ENCODE results near the gene RRP36. TPM values are rescaled to one million over a fixed set of nuclear protein-coding genes. Genes with fewer than 3 reads are reported as not detected.
"Not testable (repeated sequence)": the region's sequence is repeated elsewhere in the genome, so short reads cannot be mapped to it uniquely, and the experiment has no call there.

Gene RRP36
- total and polyA plus RNA-seq, 5 donors from 2014 or later = 33.3 to 82.2 (median 68.4) TPM

- Histone ChIP-seq H3K4me1 (ENCODE audit: control insufficient read depth, insufficient read depth, low read length, poor library complexity, severe bottlenecking) (no peaks in the 10 kb centered on the region), H3K9me3 (ENCODE audit: control insufficient read depth in 2 of 2, low read length in 2 of 2) (no peaks in the 10 kb centered on the region), H3K36me3 (ENCODE audit: control insufficient read depth, insufficient read depth, low read length) (peaks cover 28% of the 10 kb centered on the region), H3K4me3 (ENCODE audit: low read depth, low read length) (no peak overlapping the region), H3K27me3 (ENCODE audit: control insufficient read depth, insufficient read depth, low read length) (no peaks in the 10 kb centered on the region), H3K27ac (ENCODE audit: insufficient read depth, low read length, poor library complexity, severe bottlenecking) (no peak overlapping the region)
- peak overlapping the region in 1 of 3 donors; percentile 76 for H3K27ac Mint-ChIP-seq
- H3K4me3 Mint-ChIP-seq = peak overlapping the region in 1 of 4 donors; percentile 35
- peaks cover 31% of the 10 kb centered on the region for H3K36me3 Mint-ChIP-seq
- peaks cover 0 to 2% (median 0%) of the 10 kb centered on the region in 4 donors for H3K4me1 Mint-ChIP-seq
- no peaks in the 10 kb centered on the region for H3K9me3 Mint-ChIP-seq
- DNase-seq (no peak), ATAC-seq (ENCODE audit: low read depth in 2 of 2) (no peak)
- H3K27me3 Mint-ChIP-seq = no peaks in the 10 kb centered on the region
Observed at GRCh38 chr6:43040542-43041257, 19.3 kb downstream of the RRP36 start.

- H3K4me3 Mint-ChIP-seq; H3K9me3 ChIP-seq (ENCODE audit: control insufficient read depth in 2 of 2, low read length in 2 of 2); H3K27ac ChIP-seq (ENCODE audit: insufficient read depth, low read length, poor library complexity, severe bottlenecking); H3K27ac Mint-ChIP-seq; H3K27me3 ChIP-seq (ENCODE audit: control insufficient read depth, insufficient read depth, low read length); DNase-seq; H3K4me1 ChIP-seq (ENCODE audit: control insufficient read depth, insufficient read depth, low read length, poor library complexity, severe bottlenecking); H3K9me3 Mint-ChIP-seq; H3K4me1 Mint-ChIP-seq; H3K27me3 Mint-ChIP-seq; ATAC-seq (ENCODE audit: low read depth in 2 of 2); H3K4me3 ChIP-seq (ENCODE audit: low read depth, low read length): not testable (repeated sequence)
- H3K36me3 ChIP-seq (ENCODE audit: control insufficient read depth, insufficient read depth, low read length) = peaks cover 32% of the 10 kb centered on the region
- H3K36me3 Mint-ChIP-seq = peaks cover 35% of the 10 kb centered on the region
Observed at GRCh38 chr6:43041475-43041874, 20.1 kb downstream of the RRP36 start.

- Mint-ChIP-seq H3K4me1 (peaks cover 0 to 2% (median 0%) of the 10 kb centered on the region in 4 donors), H3K27me3 (no peaks in the 10 kb centered on the region), H3K27ac (no peak overlapping the region), H3K36me3 (peaks cover 30% of the 10 kb centered on the region), H3K9me3 (no peaks in the 10 kb centered on the region), H3K4me3 (no peak overlapping the region)
- Histone ChIP-seq H3K4me3 (ENCODE audit: low read depth, low read length) (no peak overlapping the region), H3K27ac (ENCODE audit: insufficient read depth, low read length, poor library complexity, severe bottlenecking) (no peak overlapping the region), H3K27me3 (ENCODE audit: control insufficient read depth, insufficient read depth, low read length) (no peaks in the 10 kb centered on the region), H3K9me3 (ENCODE audit: control insufficient read depth in 2 of 2, low read length in 2 of 2) (no peaks in the 10 kb centered on the region), H3K4me1 (ENCODE audit: control insufficient read depth, insufficient read depth, low read length, poor library complexity, severe bottlenecking) (no peaks in the 10 kb centered on the region), H3K36me3 (ENCODE audit: control insufficient read depth, insufficient read depth, low read length) (peaks cover 31% of the 10 kb centered on the region)
- no peak for DNase-seq
- ATAC-seq (ENCODE audit: low read depth in 2 of 2) = no peak
Observed at GRCh38 chr6:43043310-43043709, 21.9 kb downstream of the RRP36 start.

- H3K4me3 Mint-ChIP-seq = no peak overlapping the region
- H3K27me3 Mint-ChIP-seq = no peaks in the 10 kb centered on the region
- no peak for ATAC-seq (ENCODE audit: low read depth in 2 of 2)
- no peaks in the 10 kb centered on the region for H3K9me3 ChIP-seq (ENCODE audit: control insufficient read depth in 2 of 2, low read length in 2 of 2)
- no peak for DNase-seq
- peaks cover 32% of the 10 kb centered on the region for H3K36me3 Mint-ChIP-seq
- no peaks in the 10 kb centered on the region for H3K9me3 Mint-ChIP-seq
- H3K27ac ChIP-seq (ENCODE audit: insufficient read depth, low read length, poor library complexity, severe bottlenecking) = no peak overlapping the region
- no peaks in the 10 kb centered on the region for H3K27me3 ChIP-seq (ENCODE audit: control insufficient read depth, insufficient read depth, low read length)
- no peak overlapping the region for H3K4me3 ChIP-seq (ENCODE audit: low read depth, low read length)
- H3K4me1 Mint-ChIP-seq = peaks cover 0 to 5% (median under 1%) of the 10 kb centered on the region in 4 donors
- H3K36me3 ChIP-seq (ENCODE audit: control insufficient read depth, insufficient read depth, low read length) = peaks cover 30% of the 10 kb centered on the region
- H3K27ac Mint-ChIP-seq = no peak overlapping the region
- no peaks in the 10 kb centered on the region for H3K4me1 ChIP-seq (ENCODE audit: control insufficient read depth, insufficient read depth, low read length, poor library complexity, severe bottlenecking)
Observed at GRCh38 chr6:43045371-43045930, 24.0 kb downstream of the RRP36 start.

GRCh38 chr6:43047998-43048397, 26.6 kb downstream of the RRP36 start:
- peak overlapping the region in 1 of 4 donors; percentile 54 for H3K4me3 Mint-ChIP-seq
- no peak for ATAC-seq (ENCODE audit: low read depth in 2 of 2)
- no peak overlapping the region for H3K27ac Mint-ChIP-seq
- Histone ChIP-seq H3K9me3 (ENCODE audit: control insufficient read depth in 2 of 2, low read length in 2 of 2) (no peaks in the 10 kb centered on the region), H3K4me1 (ENCODE audit: control insufficient read depth, insufficient read depth, low read length, poor library complexity, severe bottlenecking) (peaks cover 10% of the 10 kb centered on the region), H3K4me3 (ENCODE audit: low read depth, low read length) (no peak overlapping the region), H3K36me3 (ENCODE audit: control insufficient read depth, insufficient read depth, low read length) (peaks cover 30% of the 10 kb centered on the region), H3K27ac (ENCODE audit: insufficient read depth, low read length, poor library complexity, severe bottlenecking) (no peak overlapping the region), H3K27me3 (ENCODE audit: control insufficient read depth, insufficient read depth, low read length) (no peaks in the 10 kb centered on the region)
- peaks cover 0 to 23% (median 18%) of the 10 kb centered on the region in 4 donors for H3K4me1 Mint-ChIP-seq
- no peaks in the 10 kb centered on the region for H3K27me3 Mint-ChIP-seq
- H3K36me3 Mint-ChIP-seq = peaks cover 30% of the 10 kb centered on the region
- H3K9me3 Mint-ChIP-seq = no peaks in the 10 kb centered on the region
- no peak for DNase-seq

- H3K4me3 Mint-ChIP-seq = peak overlapping the region in 1 of 4 donors; percentile 84
- DNase-seq (no peak), ATAC-seq (ENCODE audit: low read depth in 2 of 2) (no peak)
- peaks cover 28% of the 10 kb centered on the region for H3K36me3 ChIP-seq (ENCODE audit: control insufficient read depth, insufficient read depth, low read length)
- no peaks in the 10 kb centered on the region for H3K27me3 ChIP-seq (ENCODE audit: control insufficient read depth, insufficient read depth, low read length)
- peaks cover 21% of the 10 kb centered on the region for H3K4me1 ChIP-seq (ENCODE audit: control insufficient read depth, insufficient read depth, low read length, poor library complexity, severe bottlenecking)
- no peaks in the 10 kb centered on the region for H3K9me3 ChIP-seq (ENCODE audit: control insufficient read depth in 2 of 2, low read length in 2 of 2)
- H3K4me3 ChIP-seq (ENCODE audit: low read depth, low read length) = no peak overlapping the region
- H3K27me3 Mint-ChIP-seq = no peaks in the 10 kb centered on the region
- peaks cover 0 to 41% (median 29%) of the 10 kb centered on the region in 4 donors for H3K4me1 Mint-ChIP-seq
- H3K27ac ChIP-seq (ENCODE audit: insufficient read depth, low read length, poor library complexity, severe bottlenecking) = no peak overlapping the region
- peaks cover 31% of the 10 kb centered on the region for H3K36me3 Mint-ChIP-seq
- H3K9me3 Mint-ChIP-seq = no peaks in the 10 kb centered on the region
- H3K27ac Mint-ChIP-seq = peak overlapping the region; percentile 86 to 93 (median 90)
Observed at GRCh38 chr6:43050981-43051380, 29.6 kb downstream of the RRP36 start.

GRCh38 chr6:43052225-43052841, 30.9 kb downstream of the RRP36 start:
- no peaks in the 10 kb centered on the region for H3K27me3 Mint-ChIP-seq
- no peak overlapping the region for H3K27ac ChIP-seq (ENCODE audit: insufficient read depth, low read length, poor library complexity, severe bottlenecking)
- no peak for ATAC-seq (ENCODE audit: low read depth in 2 of 2)

More at GRCh38 chr6:43052225-43052841, 30.9 kb downstream of the RRP36 start:
- H3K27ac Mint-ChIP-seq = peak overlapping the region; percentile 96 to 100 (median 97)
- H3K4me3 ChIP-seq (ENCODE audit: low read depth, low read length) = no peak overlapping the region
- H3K36me3 ChIP-seq (ENCODE audit: control insufficient read depth, insufficient read depth, low read length) = peaks cover 22% of the 10 kb centered on the region
- H3K9me3 ChIP-seq (ENCODE audit: control insufficient read depth in 2 of 2, low read length in 2 of 2) = no peaks in the 10 kb centered on the region
- no peaks in the 10 kb centered on the region for H3K9me3 Mint-ChIP-seq
- peaks cover 26% of the 10 kb centered on the region for H3K36me3 Mint-ChIP-seq
- H3K27me3 ChIP-seq (ENCODE audit: control insufficient read depth, insufficient read depth, low read length) = no peaks in the 10 kb centered on the region
- peak overlapping the region; percentile 81 to 98 (median 95) for H3K4me3 Mint-ChIP-seq
- H3K4me1 Mint-ChIP-seq = peaks cover 0 to 44% (median 30%) of the 10 kb centered on the region in 4 donors
- peaks cover 21% of the 10 kb centered on the region for H3K4me1 ChIP-seq (ENCODE audit: control insufficient read depth, insufficient read depth, low read length, poor library complexity, severe bottlenecking)
- no peak for DNase-seq

Measured in CD4-positive, CD25-positive, alpha-beta regulatory T cell (primary cell).